ENCODE results near the gene TOGARAM2.

Gene TOGARAM2

GRCh38 chr2:29057006-29057405 lies 75.9 kb downstream of the TOGARAM2 start:
- Histone ChIP-seq H3K4me1 (ENCODE audit: insufficient read depth, low read length) (peaks cover 15% of the 10 kb centered on the region), H3K27ac (ENCODE audit: low read depth, low read length) (no peak overlapping the region), H3K27me3 (ENCODE audit: insufficient read depth, low read length) (no peaks in the 10 kb centered on the region), H3K4me3 (ENCODE audit: low read length) (no peak overlapping the region), H3K9ac (ENCODE audit: low read depth, low read length) (no peak overlapping the region), H3K9me3 (ENCODE audit: insufficient read depth, low read depth, low read length) (no peaks in the 10 kb centered on the region), H3K36me3 (ENCODE audit: insufficient read depth, low read length) (no peaks in the 10 kb centered on the region)
- 99% methylated on average over 4 of the region's 4 CpGs for WGBS

DNA sequence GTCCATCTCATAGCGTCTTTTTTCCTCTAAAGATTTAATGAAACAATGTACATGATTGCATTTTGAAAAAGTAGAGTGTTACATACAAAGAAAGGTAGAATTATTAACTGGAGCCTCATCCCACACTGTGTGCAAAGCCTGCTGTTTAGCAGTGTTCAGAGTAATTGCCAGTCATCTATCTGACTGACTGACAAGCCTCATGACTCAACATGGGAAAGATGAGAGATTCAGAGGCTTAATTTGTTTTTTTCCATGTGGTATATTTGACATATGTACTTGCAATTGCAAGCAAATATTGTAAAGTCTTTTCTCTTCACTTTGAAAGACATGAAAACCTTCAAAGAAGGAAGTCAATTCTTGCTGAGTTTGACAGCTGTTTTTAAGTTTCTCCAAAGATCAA lies 78.5 kb downstream of the TOGARAM2 start:
- Histone ChIP-seq H3K9me3 (ENCODE audit: insufficient read depth, low read depth, low read length) (no peaks in the 10 kb centered on the region), H3K4me3 (ENCODE audit: low read length) (no peak overlapping the region), H3K27ac (ENCODE audit: low read depth, low read length) (no peak overlapping the region), H3K4me1 (ENCODE audit: insufficient read depth, low read length) (peaks cover 11% of the 10 kb centered on the region), H3K36me3 (ENCODE audit: insufficient read depth, low read length) (no peaks in the 10 kb centered on the region), H3K27me3 (ENCODE audit: insufficient read depth, low read length) (no peaks in the 10 kb centered on the region), H3K9ac (ENCODE audit: low read depth, low read length) (no peak overlapping the region)
- WGBS: 100% methylated on average over 1 of the region's 1 CpG

- Histone ChIP-seq H3K9ac (ENCODE audit: low read depth, low read length) (no peak overlapping the region), H3K27me3 (ENCODE audit: insufficient read depth, low read length) (no peaks in the 10 kb centered on the region)
- WGBS: 87% methylated on average over 9 of the region's 9 CpGs
Observed at GRCh38 chr2:29060441-29060840, 79.3 kb downstream of the TOGARAM2 start.

GRCh38 chr2:29061176-29061575 lies 80.1 kb downstream of the TOGARAM2 start:
- Histone ChIP-seq H3K9ac (ENCODE audit: low read depth, low read length) (no peak overlapping the region), H3K36me3 (ENCODE audit: insufficient read depth, low read length) (no peaks in the 10 kb centered on the region), H3K9me3 (ENCODE audit: insufficient read depth, low read depth, low read length) (no peaks in the 10 kb centered on the region), H3K4me3 (ENCODE audit: low read length) (no peak overlapping the region), H3K4me1 (ENCODE audit: insufficient read depth, low read length) (peaks cover 11% of the 10 kb centered on the region), H3K27me3 (ENCODE audit: insufficient read depth, low read length) (no peaks in the 10 kb centered on the region), H3K27ac (ENCODE audit: low read depth, low read length) (no peak overlapping the region)
- 88% methylated on average over 6 of the region's 6 CpGs for WGBS

More at GRCh38 chr2:29060441-29060840, 79.3 kb downstream of the TOGARAM2 start:
- Histone ChIP-seq H3K4me1 (ENCODE audit: insufficient read depth, low read length) (peaks cover 11% of the 10 kb centered on the region), H3K9me3 (ENCODE audit: insufficient read depth, low read depth, low read length) (no peaks in the 10 kb centered on the region), H3K4me3 (ENCODE audit: low read length) (no peak overlapping the region), H3K27ac (ENCODE audit: low read depth, low read length) (no peak overlapping the region), H3K36me3 (ENCODE audit: insufficient read depth, low read length) (no peaks in the 10 kb centered on the region)

DNA sequence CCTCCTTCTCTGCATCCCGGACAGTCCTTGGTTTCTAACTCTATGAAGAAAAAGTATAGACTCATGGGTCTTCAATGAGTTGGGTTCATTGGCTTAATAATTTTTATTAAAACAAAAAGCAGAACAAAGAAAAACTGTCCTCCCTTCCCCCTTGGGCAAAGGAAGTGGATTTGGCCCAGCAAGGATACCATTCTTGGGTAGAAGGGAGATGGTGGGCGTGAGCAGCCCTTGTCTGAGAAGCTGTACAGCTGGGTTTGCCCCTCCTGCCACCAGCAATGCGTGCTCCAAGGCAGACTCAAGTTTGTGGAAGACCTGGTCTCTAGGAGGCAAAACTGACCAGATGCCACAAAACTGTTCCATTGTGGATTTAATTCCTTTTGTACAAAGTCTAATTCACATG lies 80.5 kb downstream of the TOGARAM2 start:
- WGBS: 94% methylated on average over 3 of the region's 3 CpGs
- Histone ChIP-seq H3K27ac (ENCODE audit: low read depth, low read length) (no peak overlapping the region), H3K9ac (ENCODE audit: low read depth, low read length) (no peak overlapping the region), H3K9me3 (ENCODE audit: insufficient read depth, low read depth, low read length) (no peaks in the 10 kb centered on the region), H3K27me3 (ENCODE audit: insufficient read depth, low read length) (no peaks in the 10 kb centered on the region), H3K36me3 (ENCODE audit: insufficient read depth, low read length) (no peaks in the 10 kb centered on the region), H3K4me3 (ENCODE audit: low read length) (no peak overlapping the region), H3K4me1 (ENCODE audit: insufficient read depth, low read length) (peaks cover 11% of the 10 kb centered on the region)

DNA sequence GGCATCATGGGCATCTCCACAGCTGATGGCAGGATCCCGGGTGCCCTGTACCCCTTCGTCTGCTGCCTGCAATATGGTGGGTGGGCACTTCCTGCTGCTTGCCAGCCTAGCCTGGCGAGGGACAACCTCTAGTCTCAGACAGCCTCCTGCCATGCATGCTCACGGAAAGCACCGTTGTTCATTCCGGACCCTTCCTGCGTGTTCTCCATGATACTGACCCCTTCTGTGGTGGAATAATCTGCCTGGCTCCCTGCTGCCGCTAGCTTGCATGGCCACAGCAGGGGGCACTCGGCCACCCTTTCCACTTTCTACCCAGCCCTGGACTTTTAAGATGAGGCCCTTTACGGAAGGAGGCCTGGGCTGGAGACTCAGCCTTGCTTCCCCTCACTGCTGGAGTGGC lies 81.3 kb downstream of the TOGARAM2 start:
- peaks cover 11% of the 10 kb centered on the region for H3K4me1 ChIP-seq (ENCODE audit: insufficient read depth, low read length)
- H3K9me3 ChIP-seq (ENCODE audit: insufficient read depth, low read depth, low read length): no peaks in the 10 kb centered on the region
- no peaks in the 10 kb centered on the region for H3K36me3 ChIP-seq (ENCODE audit: insufficient read depth, low read length)
- H3K27ac ChIP-seq (ENCODE audit: low read depth, low read length): no peak overlapping the region
- H3K9ac ChIP-seq (ENCODE audit: low read depth, low read length): no peak overlapping the region
- WGBS: 95% methylated on average over 10 of the region's 10 CpGs
- no peak overlapping the region for H3K4me3 ChIP-seq (ENCODE audit: low read length)
- H3K27me3 ChIP-seq (ENCODE audit: insufficient read depth, low read length): no peaks in the 10 kb centered on the region

- Histone ChIP-seq H3K9me3 (ENCODE audit: insufficient read depth, low read depth, low read length) (no peaks in the 10 kb centered on the region), H3K4me1 (ENCODE audit: insufficient read depth, low read length) (peaks cover 11% of the 10 kb centered on the region), H3K36me3 (ENCODE audit: insufficient read depth, low read length) (no peaks in the 10 kb centered on the region), H3K27ac (ENCODE audit: low read depth, low read length) (no peak overlapping the region), H3K4me3 (ENCODE audit: low read length) (no peak overlapping the region), H3K27me3 (ENCODE audit: insufficient read depth, low read length) (no peaks in the 10 kb centered on the region), H3K9ac (ENCODE audit: low read depth, low read length) (no peak overlapping the region)
- WGBS: 94% methylated on average over 6 of the region's 6 CpGs
Observed at GRCh38 chr2:29063056-29063455, 82.0 kb downstream of the TOGARAM2 start.

DNA sequence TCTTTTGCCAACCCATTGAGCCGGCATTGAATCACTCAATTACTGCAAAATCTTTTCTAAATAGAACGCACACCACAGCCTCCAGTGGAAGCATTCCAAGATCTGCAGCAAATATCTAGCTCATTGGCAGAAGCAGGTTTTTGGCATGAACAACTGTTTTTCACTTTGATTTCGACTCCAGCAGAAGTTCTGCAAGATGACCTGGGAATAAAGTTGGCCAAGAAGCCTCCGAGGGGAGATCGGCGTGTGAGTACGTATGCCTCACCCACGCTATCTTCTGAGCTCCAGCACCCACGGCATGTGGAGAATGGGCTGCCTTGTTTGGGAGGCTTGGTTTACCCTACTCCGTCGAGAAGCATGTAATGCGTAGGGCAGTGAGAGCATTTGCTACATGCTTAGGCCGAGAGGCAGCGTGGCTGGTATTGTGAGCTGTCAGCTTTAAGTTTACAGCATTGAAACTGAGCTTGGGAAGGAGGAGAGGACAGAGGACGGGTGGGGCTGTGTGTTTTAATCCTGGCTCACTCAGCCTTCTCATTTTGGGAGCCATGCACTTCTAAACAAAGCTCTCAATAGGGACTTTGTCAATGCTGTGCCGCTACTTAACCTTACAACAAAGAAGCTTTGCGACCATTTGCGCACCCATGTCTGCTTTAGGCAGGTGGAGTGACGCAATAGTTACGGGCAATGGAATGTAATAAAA lies 82.7 kb downstream of the TOGARAM2 start:
- Histone ChIP-seq H3K4me1 (ENCODE audit: insufficient read depth, low read length) (peaks cover 11% of the 10 kb centered on the region), H3K27ac (ENCODE audit: low read depth, low read length) (no peak overlapping the region), H3K4me3 (ENCODE audit: low read length) (no peak overlapping the region), H3K9me3 (ENCODE audit: insufficient read depth, low read depth, low read length) (no peaks in the 10 kb centered on the region), H3K36me3 (ENCODE audit: insufficient read depth, low read length) (no peaks in the 10 kb centered on the region), H3K9ac (ENCODE audit: low read depth, low read length) (no peak overlapping the region), H3K27me3 (ENCODE audit: insufficient read depth, low read length) (no peaks in the 10 kb centered on the region)
- WGBS: 91% methylated on average over 20 of the region's 20 CpGs

GRCh38 chr2:29064346-29064715 lies 83.2 kb downstream of the TOGARAM2 start:
- no peaks in the 10 kb centered on the region for H3K9me3 ChIP-seq (ENCODE audit: insufficient read depth, low read depth, low read length)
- H3K36me3 ChIP-seq (ENCODE audit: insufficient read depth, low read length): no peaks in the 10 kb centered on the region
- peaks cover 11% of the 10 kb centered on the region for H3K4me1 ChIP-seq (ENCODE audit: insufficient read depth, low read length)
- no peaks in the 10 kb centered on the region for H3K27me3 ChIP-seq (ENCODE audit: insufficient read depth, low read length)
- H3K9ac ChIP-seq (ENCODE audit: low read depth, low read length): no peak overlapping the region
- WGBS: 91% methylated on average over 4 of the region's 4 CpGs
- no peak overlapping the region for H3K4me3 ChIP-seq (ENCODE audit: low read length)
- no peak overlapping the region for H3K27ac ChIP-seq (ENCODE audit: low read depth, low read length)

DNA sequence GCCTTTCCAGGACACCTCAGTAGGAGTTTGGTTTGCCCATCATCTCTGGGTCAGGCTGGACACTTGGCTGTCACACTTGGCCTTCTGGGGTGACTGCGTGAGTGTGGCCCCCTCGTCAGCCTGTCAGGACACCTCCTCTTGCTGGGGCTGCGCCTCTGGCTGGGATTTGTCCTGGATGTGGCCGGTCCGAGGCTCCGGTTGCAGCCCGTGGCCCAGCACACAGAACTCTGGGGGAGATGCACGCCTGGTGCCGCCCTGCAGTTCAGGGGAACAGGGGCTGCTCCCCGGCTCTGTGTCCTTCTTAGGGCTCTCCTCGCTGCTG lies 83.6 kb downstream of the TOGARAM2 start:
- Histone ChIP-seq H3K9me3 (ENCODE audit: insufficient read depth, low read depth, low read length) (no peaks in the 10 kb centered on the region), H3K9ac (ENCODE audit: low read depth, low read length) (no peak overlapping the region), H3K4me3 (ENCODE audit: low read length) (no peak overlapping the region), H3K27ac (ENCODE audit: low read depth, low read length) (no peak overlapping the region), H3K27me3 (ENCODE audit: insufficient read depth, low read length) (no peaks in the 10 kb centered on the region), H3K4me1 (ENCODE audit: insufficient read depth, low read length) (peaks cover 11% of the 10 kb centered on the region), H3K36me3 (ENCODE audit: insufficient read depth, low read length) (no peaks in the 10 kb centered on the region)
- WGBS: 85% methylated on average over 11 of the region's 11 CpGs

DNA sequence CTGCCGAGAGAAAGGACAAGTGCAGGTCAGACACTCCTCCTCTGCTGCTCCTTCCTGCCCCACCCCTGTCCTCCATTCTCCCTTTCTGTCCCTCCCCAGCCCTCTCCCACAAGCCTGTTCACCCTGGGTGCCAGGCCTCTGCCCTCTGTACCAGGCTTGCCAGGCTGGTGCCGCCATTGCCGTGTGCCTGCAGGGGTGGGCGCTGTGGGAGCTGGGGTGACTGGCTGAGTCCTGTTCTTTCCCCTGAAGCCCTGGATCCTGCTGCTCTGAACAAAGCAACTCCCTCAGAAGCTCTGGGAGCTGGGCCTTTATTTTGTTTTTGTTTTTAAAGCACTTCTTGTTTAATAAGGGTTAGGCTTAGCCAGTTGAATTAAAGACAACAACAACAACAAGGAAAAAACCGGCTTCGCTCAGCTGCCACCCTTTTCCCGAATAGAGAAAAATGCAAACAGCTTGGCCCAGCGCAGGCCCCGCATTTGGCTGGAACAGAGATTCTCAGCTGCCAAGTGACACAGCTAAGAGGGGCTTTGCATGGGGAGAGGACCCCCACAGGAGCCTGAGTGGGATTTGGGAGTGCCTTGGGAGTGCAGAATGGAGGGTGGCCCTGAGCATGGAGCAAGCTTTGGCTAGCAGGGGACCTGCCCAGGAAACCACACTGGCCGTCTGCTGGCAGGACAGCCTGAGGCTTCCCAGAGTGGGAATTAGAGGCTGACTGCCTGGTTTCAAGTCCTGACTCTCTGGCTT lies 84.1 kb downstream of the TOGARAM2 start:
- Histone ChIP-seq H3K4me3 (ENCODE audit: low read length) (no peak overlapping the region), H3K27me3 (ENCODE audit: insufficient read depth, low read length) (no peaks in the 10 kb centered on the region), H3K36me3 (ENCODE audit: insufficient read depth, low read length) (no peaks in the 10 kb centered on the region), H3K27ac (ENCODE audit: low read depth, low read length) (no peak overlapping the region), H3K4me1 (ENCODE audit: insufficient read depth, low read length) (peaks cover 11% of the 10 kb centered on the region), H3K9ac (ENCODE audit: low read depth, low read length) (no peak overlapping the region), H3K9me3 (ENCODE audit: insufficient read depth, low read depth, low read length) (no peaks in the 10 kb centered on the region)
- 82% methylated on average over 10 of the region's 10 CpGs for WGBS
